Epithelial cell of esophagus (primary cell): Measurements from ENCODE around the gene CACTIN.

ENCODE experiments used
- DNase-seq: peaks from one replicate; pipeline ENCODE4 v3.0.0; 2010; ENCODE audit warnings: low read depth
- H3K4me3 ChIP-seq: 2 replicates; pipeline ENCODE4 v1.5.1; 2011; ENCODE audit warnings: mild to moderate bottlenecking, low read length, control low read depth
- CTCF ChIP-seq: IDR thresholded peaks from 2 replicates; pipeline ENCODE4 v1.5.1; 2011; ENCODE audit warnings: low read depth, mild to moderate bottlenecking, low read length, control low read depth, inconsistent platforms; ENCODE audit not compliant: insufficient read depth; ENCODE audit errors: missing control alignments

CACTIN gene

DNA sequence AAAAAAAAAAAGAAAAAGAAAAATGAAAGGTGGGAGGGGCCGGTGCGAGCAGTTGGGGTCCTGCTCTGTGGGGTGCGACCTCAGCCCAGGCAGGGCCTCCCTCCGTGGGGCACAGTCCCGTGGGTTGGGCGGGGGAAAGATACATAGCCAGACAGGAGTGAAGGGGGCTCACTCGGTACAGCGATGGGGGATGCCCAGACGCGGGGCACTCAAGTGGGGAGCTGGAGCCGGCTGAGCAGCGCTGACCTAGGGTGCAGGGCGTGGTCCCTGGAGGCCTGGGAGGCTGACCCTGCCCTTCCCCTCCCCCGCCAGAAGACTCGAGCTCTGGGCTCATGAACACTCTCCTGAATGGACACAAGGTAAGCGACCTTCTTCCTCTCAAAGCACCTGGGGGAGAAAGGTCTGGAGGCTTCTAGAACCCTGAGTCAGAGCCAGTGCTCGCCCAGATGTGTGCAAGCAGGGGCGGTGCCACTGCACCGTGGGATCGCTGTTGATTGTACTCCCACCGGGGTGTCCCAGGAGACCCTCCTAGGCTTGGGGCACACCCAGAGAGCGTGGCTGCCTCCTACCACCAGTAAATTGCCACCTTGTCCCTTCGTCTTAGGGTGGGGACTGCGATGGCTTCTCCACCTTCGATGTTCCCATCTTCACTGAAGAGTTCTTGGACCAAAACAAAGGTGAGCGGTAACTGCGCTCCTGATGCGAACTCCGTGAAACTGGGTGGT, 50.5 kb downstream of the CACTIN start:
- DNase-seq = no peak
- TF ChIP-seq CTCF = no peak
- no peak overlapping the region for H3K4me3 ChIP-seq

DNA sequence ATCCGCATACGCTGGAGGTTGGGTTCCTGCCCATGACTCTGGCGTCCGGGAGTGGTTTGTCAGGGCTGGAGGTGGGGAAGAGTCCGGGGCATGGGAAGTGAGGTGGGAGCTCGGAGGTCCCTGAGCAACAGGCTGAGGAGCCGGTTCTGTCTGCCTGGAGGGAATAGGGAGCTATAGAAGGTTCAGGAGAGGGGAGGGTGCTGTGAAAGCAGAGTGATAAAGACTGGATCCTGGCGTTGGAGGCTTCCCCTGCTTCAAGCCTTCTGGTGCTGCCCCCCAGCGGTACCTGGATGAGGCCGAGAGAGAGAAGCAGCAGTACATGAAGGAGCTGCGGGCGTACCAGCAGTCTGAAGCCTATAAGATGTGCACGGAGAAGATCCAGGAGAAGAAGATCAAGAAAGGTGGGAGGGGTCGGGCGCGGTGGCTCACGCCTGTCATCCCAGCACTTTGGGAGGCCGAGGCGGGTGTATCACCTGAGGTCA, 51.3 kb downstream of the CACTIN start:
- DNase-seq = peak; percentile 65
- no peak overlapping the region for H3K4me3 ChIP-seq
- peak; percentile 47 for TF ChIP-seq CTCF

- no peak for TF ChIP-seq CTCF
- peak; percentile 99 for DNase-seq
- H3K4me3 ChIP-seq = peak overlapping the region; percentile 84
These were observed 52.5 kb downstream of the CACTIN start for GRCh38 chr19:3573858-3574637.

DNA sequence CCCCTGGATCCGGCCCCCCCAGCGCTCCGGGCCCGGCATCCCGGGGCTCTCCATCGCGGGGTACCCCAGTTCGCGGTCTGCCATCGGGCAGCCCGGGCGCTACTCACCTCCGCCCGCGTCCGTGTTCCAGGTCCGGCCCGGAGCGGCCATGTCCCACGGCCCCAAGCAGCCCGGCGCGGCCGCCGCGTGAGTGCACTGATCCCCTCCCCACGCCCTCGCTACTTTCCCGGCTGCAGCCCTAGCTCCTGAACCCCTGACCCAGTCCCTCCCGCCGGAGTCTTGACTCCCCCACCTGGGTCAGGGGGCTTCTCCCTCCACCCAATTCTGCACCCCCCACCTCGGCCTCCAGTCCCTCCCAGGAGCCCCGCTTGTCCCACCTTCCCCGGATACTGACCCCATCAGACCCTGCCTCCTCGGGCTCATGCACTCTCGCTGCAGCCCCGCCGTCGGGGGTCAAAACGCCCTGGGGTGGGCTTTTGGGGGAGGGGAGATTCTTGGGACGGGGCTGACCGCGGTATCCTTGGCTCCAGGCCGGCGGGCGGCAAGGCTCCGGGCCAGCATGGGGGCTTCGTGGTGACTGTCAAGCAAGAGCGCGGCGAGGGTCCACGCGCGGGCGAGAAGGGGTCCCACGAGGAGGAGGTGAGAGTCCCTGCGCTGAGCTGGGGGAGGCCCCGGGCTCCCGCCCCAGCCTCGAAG, 53.3 kb downstream of the CACTIN start:
- peak overlapping the region; percentile 84 for H3K4me3 ChIP-seq
- TF ChIP-seq CTCF = no peak
- DNase-seq = no peak

GRCh38 chr19:3572855-3573161, 53.8 kb downstream of the CACTIN start, which contains the start of gene HMG20B:
Gene HMG20B, plus strand, starts transcription at chr19:3572944. Its CDS starts 366 bp downstream, at chr19:3573310.
- H3K4me3 ChIP-seq = peak within 1 kb of the TSS; percentile 84
- no peak for DNase-seq
- no peak for TF ChIP-seq CTCF

- TF ChIP-seq CTCF = no peak
- peak overlapping the region; percentile 49 for H3K4me3 ChIP-seq
- DNase-seq = peak; percentile 100
These were observed 54.3 kb downstream of the CACTIN start for GRCh38 chr19:3572132-3572854.
